GM21381 (cell line): ENCODE results near the gene DPEP1.
"Not testable (repeated sequence)": the region's sequence is repeated elsewhere in the genome, so short reads cannot be mapped to it uniquely, and the experiment has no call there.

Source experiments
- ATAC-seq: cut with Tn5 transposase; IDR thresholded peaks from one replicate; pipeline ENCODE4 v1.9.1; 2021; ENCODE audit warnings: mild to moderate bottlenecking, moderate library complexity; ENCODE audit not compliant: unreplicated experiment

The DPEP1 gene

GRCh38 chr16:89618109-89618998 is 4.9 kb downstream of the DPEP1 start:
- no peak for ATAC-seq

GRCh38 chr16:89619840-89620239 is 6.4 kb downstream of the DPEP1 start:
- ATAC-seq = no peak

GRCh38 chr16:89620406-89620841 is 7.0 kb downstream of the DPEP1 start:
- no peak for ATAC-seq

- ATAC-seq = no peak
These were observed 7.8 kb downstream of the DPEP1 start for GRCh38 chr16:89621136-89621697.

- no peak for ATAC-seq
These were observed 8.4 kb downstream of the DPEP1 start for GRCh38 chr16:89621698-89622409.

- ATAC-seq = no peak
These were observed 10.2 kb downstream of the DPEP1 start for GRCh38 chr16:89623511-89624261.

- no peak for ATAC-seq
These were observed 11.6 kb downstream of the DPEP1 start for GRCh38 chr16:89624777-89625761.

- ATAC-seq = no peak
These were observed 16.6 kb downstream of the DPEP1 start for GRCh38 chr16:89629827-89630610.

- no peak for ATAC-seq
These were observed 19.7 kb downstream of the DPEP1 start for GRCh38 chr16:89633064-89633631.

- not testable (repeated sequence) for ATAC-seq
These were observed 21.3 kb downstream of the DPEP1 start for GRCh38 chr16:89634463-89635385.

GRCh38 chr16:89636663-89637062 is 23.2 kb downstream of the DPEP1 start:
- no peak for ATAC-seq

GRCh38 chr16:89637379-89637778 is 23.9 kb downstream of the DPEP1 start:
- ATAC-seq = no peak

GRCh38 chr16:89638455-89638854 is 25.0 kb downstream of the DPEP1 start:
- ATAC-seq = no peak

GRCh38 chr16:89639385-89639784 is 25.9 kb downstream of the DPEP1 start:
- no peak for ATAC-seq

- ATAC-seq = no peak
These were observed 28.1 kb downstream of the DPEP1 start for GRCh38 chr16:89641458-89642119.

- no peak for ATAC-seq
These were observed 29.1 kb downstream of the DPEP1 start for GRCh38 chr16:89642574-89642973.

- ATAC-seq = no peak
These were observed 30.4 kb downstream of the DPEP1 start for GRCh38 chr16:89643769-89644300.
